K562 (cell line): ENCODE measurements around the gene GALNT5. TPM values are rescaled to one million over a fixed set of nuclear protein-coding genes. Genes with fewer than 3 reads are reported as not detected.

Source experiments
- ARID2 ChIP-seq: fragments of 450-650 bp; IDR thresholded peaks from 2 replicates; pipeline ENCODE4 v1.6.1; 2017; ENCODE audit warnings: antibody characterized with exemption, mild to moderate bottlenecking
- GTF2A2 ChIP-seq: IDR thresholded peaks from 2 replicates; pipeline ENCODE4 v1.6.1; 2016; ENCODE audit warnings: mild to moderate bottlenecking, missing genetic modification characterization, missing compliant biosample characterization
- HMG20B ChIP-seq: fragments of 250-450 bp; sonication (Bioruptor Pico); IDR thresholded peaks from 2 replicates; pipeline ENCODE4 v1.5.0; 2021; ENCODE audit warnings: mild to moderate bottlenecking
- MGA ChIP-seq: fragments of 450-650 bp; IDR thresholded peaks from 2 replicates; pipeline ENCODE4 v1.6.1; 2016; ENCODE audit warnings: mild to moderate bottlenecking, moderate library complexity
- NFE2L1 ChIP-seq: fragments of 450-650 bp; IDR thresholded peaks from 2 replicates; pipeline ENCODE4 v1.6.1; 2016; ENCODE audit warnings: missing genetic modification characterization, low read depth, mild to moderate bottlenecking, missing compliant biosample characterization, moderate library complexity, borderline replicate concordance
- PTTG1 ChIP-seq: fragments of 450-650 bp; IDR thresholded peaks from 2 replicates; pipeline ENCODE4 v1.6.1; 2016; ENCODE audit warnings: low read depth, mild to moderate bottlenecking, missing genetic modification characterization, missing compliant biosample characterization
- ZNF518B ChIP-seq: fragments of 250-450 bp; sonication (Bioruptor Pico); IDR thresholded peaks from 2 replicates; pipeline ENCODE4 v1.5.0; 2021; ENCODE audit warnings: mild to moderate bottlenecking, moderate library complexity
- polyA plus RNA-seq, 8 experiments: library from polyadenylated mRNA; depleted of rRNA in 4 of 8; stranded (reverse) in 5 of 8; unstranded in 3 of 8; fragments of >200 nt; fragmentation: Nextera tagmentation in 2 of 8; fragmentation: Illumina TruSeq in 1 of 8; extraction: Ambion mirVana in 2 of 8; extraction: Trizol in 1 of 8; gene quantifications; 2 replicates each; pipeline versions ENCODE4 v1.2.1 to v1.2.3, GENCODE V29; 2011 to 2014; ENCODE audit warnings: inconsistent platforms in 1 of 8, missing spikeins in 1 of 8
- total RNA-seq, 7 experiments: library from RNA; depleted of rRNA in 6 of 7; stranded (reverse); fragments of >200 nt in 6 of 7; fragmentation: Illumina TruSeq in 2 of 7; extraction: Trizol in 2 of 7; gene quantifications; 2 replicates each; pipeline versions ENCODE4 v1.2.1 to v1.2.3, GENCODE V29; 2011 to 2021; ENCODE audit warnings: low replicate concordance in 1 of 7
- TF ChIP-seq, protein P1 (sequence below): sonication (generic); formaldehyde crosslinking; IDR thresholded peaks from 2 replicates; pipeline ENCODE4 v1.8.0; 2022; ENCODE audit warnings: mild to moderate bottlenecking, low read depth, missing genetic modification reagents

GALNT5 gene
- total and polyA plus RNA-seq, 9 of the 15 experiments (the other 6 are each of a cell fraction or from before 2014, with no cell fraction given): 21.6 to 73.0 (median 54.7) TPM

GRCh38 chr2:157257312-157258252, at the start of gene GALNT5 (continued):
- TF ChIP-seq, protein P1, sequence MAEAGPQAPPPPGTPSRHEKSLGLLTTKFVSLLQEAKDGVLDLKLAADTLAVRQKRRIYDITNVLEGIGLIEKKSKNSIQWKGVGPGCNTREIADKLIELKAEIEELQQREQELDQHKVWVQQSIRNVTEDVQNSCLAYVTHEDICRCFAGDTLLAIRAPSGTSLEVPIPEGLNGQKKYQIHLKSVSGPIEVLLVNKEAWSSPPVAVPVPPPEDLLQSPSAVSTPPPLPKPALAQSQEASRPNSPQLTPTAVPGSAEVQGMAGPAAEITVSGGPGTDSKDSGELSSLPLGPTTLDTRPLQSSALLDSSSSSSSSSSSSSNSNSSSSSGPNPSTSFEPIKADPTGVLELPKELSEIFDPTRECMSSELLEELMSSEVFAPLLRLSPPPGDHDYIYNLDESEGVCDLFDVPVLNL (CRISPR knock-in tag): no peak
- TF ChIP-seq ZNF518B (CRISPR knock-in tag): no peak
- TF ChIP-seq MGA: no peak
- no peak for TF ChIP-seq PTTG1 (tag)
- TF ChIP-seq ARID2: no peak; the same call in 1 of the 2 replicates
- TF ChIP-seq NFE2L1 (tag): no peak
- TF ChIP-seq GTF2A2 (tag): no peak
- TF ChIP-seq HMG20B (CRISPR knock-in tag): no peak
